Measurements from ENCODE around the gene CHAC1.

CHAC1 gene

DNA sequence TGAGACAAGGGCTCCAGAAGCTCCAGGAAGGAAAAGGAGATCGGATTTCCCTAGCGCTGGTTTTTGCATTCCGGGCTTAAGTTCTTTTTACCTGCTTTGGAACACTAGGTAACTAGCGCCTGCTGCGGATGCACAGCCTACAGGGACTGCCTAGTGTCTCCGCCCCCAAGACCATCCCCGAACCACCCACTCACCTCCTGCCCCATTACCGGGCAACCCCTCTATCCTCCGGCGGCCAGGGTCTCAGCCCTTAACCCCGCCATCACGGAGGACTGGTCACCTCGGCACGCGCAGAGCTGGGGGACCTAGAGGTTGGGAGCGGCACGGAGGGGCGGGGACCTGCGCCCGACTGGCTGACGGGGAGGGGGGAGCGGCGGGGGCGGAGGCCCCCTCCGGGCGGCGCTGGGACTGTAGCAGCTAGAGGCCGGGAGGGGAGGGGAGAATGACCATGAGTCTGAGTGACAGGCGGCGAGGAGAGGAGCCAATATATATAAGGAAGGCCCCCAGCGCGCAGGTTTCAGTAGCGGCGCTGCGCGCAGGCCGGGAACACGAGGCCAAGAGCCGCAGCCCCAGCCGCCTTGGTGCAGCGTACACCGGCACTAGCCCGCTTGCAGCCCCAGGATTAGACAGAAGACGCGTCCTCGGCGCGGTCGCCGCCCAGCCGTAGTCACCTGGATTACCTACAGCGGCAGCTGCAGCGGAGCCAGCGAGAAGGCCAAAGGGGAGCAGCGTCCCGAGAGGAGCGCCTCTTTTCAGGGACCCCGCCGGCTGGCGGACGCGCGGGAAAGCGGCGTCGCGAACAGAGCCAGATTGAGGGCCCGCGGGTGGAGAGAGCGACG, 24.2 kb upstream of the CHAC1 start, which contains the start of gene DLL4:
Gene DLL4 (plus strand): TSS at position 520 of the 839 bp plus-strand sequence. CDS start 329 bp downstream, outside the sequence.
- Mint-ChIP-seq H3K27me3 (ENCODE audit: low read depth) (peaks cover 75% of the 10 kb centered on the region), H3K4me1 (ENCODE audit: low read depth) (peaks cover 30% of the 10 kb centered on the region)
- peak; percentile 38 for DNase-seq (ENCODE audit: low spot score)

DNA sequence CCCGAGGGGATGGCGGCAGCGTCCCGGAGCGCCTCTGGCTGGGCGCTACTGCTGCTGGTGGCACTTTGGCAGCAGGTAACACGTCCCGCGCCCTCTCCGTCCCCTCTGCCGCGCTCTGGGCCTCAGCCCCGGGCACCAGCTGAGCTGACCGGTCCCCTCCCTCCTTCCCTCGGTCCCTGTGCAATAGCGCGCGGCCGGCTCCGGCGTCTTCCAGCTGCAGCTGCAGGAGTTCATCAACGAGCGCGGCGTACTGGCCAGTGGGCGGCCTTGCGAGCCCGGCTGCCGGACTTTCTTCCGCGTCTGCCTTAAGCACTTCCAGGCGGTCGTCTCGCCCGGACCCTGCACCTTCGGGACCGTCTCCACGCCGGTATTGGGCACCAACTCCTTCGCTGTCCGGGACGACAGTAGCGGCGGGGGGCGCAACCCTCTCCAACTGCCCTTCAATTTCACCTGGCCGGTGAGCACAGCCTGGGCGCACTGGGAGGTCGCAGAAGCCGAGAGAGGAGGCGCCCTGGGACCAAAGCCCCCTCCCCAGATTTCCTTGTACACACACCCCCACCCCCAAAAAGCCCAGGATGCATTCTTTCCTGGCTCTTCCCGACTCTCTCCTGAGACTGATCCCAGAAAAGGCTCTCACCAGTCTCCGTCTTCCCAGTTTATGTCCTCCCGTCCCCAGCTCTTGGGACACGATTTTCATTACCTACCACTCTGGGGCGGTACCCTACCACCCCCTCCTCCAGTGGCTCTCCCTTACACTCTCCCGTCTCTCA, 23.4 kb upstream of the CHAC1 start:
- Mint-ChIP-seq H3K9me3 (no peaks in the 10 kb centered on the region), H3K27me3 (ENCODE audit: low read depth) (peaks cover 69% of the 10 kb centered on the region), H3K4me1 (ENCODE audit: low read depth) (peaks cover 30% of the 10 kb centered on the region), H3K27ac (peak overlapping the region; percentile 50), H3K36me3 (ENCODE audit: low read depth) (no peaks in the 10 kb centered on the region), H3K4me3 (peak overlapping the region; percentile 79)
- DNase-seq (ENCODE audit: low spot score), result no peak

More for the DNA sequence above, 24.2 kb upstream of the CHAC1 start, which contains the start of gene DLL4:
- Mint-ChIP-seq H3K36me3 (ENCODE audit: low read depth) (no peaks in the 10 kb centered on the region), H3K9me3 (no peaks in the 10 kb centered on the region), H3K27ac (peak within 1 kb of the TSS; percentile 50), H3K4me3 (peak within 1 kb of the TSS; percentile 79)

DNA sequence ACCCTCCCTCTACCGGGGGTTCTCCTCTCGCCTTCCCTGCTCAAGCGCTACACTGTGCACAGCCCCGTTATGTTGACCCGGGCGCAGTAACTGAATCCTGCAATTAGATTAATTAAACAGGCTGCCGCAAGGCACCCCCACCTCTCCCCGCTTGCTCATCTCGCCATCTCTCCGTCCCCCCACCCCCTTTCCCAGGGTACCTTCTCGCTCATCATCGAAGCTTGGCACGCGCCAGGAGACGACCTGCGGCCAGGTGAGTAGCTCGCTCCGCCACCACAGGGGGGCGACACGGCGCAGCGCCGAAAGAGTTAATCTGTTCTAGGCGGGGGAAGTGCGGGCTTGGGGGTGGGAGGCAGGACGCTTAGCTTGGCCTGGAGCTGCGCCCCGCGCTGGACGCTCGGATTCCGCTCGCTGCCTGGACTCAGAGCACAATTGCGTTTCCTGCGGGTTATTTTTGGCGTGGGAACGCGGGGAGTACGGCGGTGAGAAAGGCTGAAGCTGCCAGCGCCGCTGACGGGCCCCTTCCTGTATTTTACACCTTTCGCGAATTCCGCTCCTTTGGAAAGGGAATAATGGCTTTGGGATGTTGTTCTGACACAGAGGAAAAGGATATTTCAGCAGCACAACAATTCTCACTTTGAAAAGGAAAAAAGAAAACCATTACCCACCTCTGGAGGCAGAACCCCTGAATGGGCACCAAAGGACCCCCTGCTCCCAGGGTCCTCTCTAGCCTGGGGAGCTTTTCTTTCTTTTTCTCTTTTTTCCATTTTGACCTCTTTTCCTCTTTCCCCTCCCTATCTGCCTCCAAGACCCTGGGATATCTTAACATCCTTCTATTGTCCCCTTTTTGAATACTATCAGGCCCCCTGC, 22.6 kb upstream of the CHAC1 start:
- H3K9me3 Mint-ChIP-seq, result no peaks in the 10 kb centered on the region
- H3K4me1 Mint-ChIP-seq (ENCODE audit: low read depth), result peaks cover 30% of the 10 kb centered on the region
- peak overlapping the region; percentile 79 for H3K4me3 Mint-ChIP-seq
- DNase-seq (ENCODE audit: low spot score), result no peak
- peak overlapping the region; percentile 50 for H3K27ac Mint-ChIP-seq
- peaks cover 62% of the 10 kb centered on the region for H3K27me3 Mint-ChIP-seq (ENCODE audit: low read depth)
- H3K36me3 Mint-ChIP-seq (ENCODE audit: low read depth), result no peaks in the 10 kb centered on the region

DNA sequence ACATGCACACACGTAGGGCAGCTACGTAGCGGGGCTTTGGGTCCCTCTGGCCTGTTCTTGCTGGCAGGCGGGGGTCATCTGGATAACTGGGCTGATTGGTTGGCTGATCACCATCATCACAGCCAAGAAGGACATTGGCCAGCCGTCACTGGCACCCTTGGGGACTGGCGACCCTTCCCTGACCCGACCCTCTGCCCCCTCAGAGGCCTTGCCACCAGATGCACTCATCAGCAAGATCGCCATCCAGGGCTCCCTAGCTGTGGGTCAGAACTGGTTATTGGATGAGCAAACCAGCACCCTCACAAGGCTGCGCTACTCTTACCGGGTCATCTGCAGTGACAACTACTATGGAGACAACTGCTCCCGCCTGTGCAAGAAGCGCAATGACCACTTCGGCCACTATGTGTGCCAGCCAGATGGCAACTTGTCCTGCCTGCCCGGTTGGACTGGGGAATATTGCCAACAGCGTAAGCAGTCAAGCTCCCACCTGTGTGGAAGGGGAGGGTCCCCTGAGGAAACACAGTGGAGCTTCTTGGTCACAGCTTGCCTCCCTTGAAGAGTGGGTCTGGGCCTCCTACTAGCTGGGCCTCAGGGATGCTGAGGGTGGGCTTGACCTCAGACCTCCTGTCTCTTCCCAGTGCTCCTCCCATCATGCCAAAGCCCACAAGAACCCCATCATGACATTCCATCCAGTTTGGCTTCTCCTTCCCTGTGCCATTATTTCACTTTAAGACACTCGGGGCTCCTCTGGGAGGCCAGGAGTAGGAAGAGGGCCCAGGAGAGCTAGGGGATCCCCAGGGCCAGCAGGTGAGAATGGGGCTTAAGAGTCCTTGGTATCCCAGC, 21.8 kb upstream of the CHAC1 start:
- H3K27me3 Mint-ChIP-seq (ENCODE audit: low read depth), result peaks cover 58% of the 10 kb centered on the region
- no peak overlapping the region for H3K27ac Mint-ChIP-seq
- H3K4me1 Mint-ChIP-seq (ENCODE audit: low read depth), result peaks cover 30% of the 10 kb centered on the region
- H3K9me3 Mint-ChIP-seq, result no peaks in the 10 kb centered on the region
- no peaks in the 10 kb centered on the region for H3K36me3 Mint-ChIP-seq (ENCODE audit: low read depth)
- DNase-seq (ENCODE audit: low spot score), result no peak
- peak overlapping the region; percentile 79 for H3K4me3 Mint-ChIP-seq

DNA sequence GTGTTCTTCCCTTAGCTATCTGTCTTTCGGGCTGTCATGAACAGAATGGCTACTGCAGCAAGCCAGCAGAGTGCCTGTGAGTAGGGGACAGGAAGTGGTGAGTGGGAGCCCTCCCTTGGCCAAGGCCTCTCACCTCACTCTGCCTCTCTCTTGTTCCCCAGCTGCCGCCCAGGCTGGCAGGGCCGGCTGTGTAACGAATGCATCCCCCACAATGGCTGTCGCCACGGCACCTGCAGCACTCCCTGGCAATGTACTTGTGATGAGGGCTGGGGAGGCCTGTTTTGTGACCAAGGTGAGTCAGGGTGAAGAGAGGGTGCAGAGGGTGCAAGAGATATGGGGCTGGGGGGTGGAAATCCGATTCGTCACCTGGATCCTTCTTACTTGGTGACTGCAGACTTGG, 21.1 kb upstream of the CHAC1 start:
- Mint-ChIP-seq H3K4me1 (ENCODE audit: low read depth) (peaks cover 24% of the 10 kb centered on the region), H3K9me3 (no peaks in the 10 kb centered on the region), H3K27me3 (ENCODE audit: low read depth) (peaks cover 52% of the 10 kb centered on the region), H3K4me3 (no peak overlapping the region), H3K27ac (no peak overlapping the region), H3K36me3 (ENCODE audit: low read depth) (no peaks in the 10 kb centered on the region)
- DNase-seq (ENCODE audit: low spot score), result no peak

DNA sequence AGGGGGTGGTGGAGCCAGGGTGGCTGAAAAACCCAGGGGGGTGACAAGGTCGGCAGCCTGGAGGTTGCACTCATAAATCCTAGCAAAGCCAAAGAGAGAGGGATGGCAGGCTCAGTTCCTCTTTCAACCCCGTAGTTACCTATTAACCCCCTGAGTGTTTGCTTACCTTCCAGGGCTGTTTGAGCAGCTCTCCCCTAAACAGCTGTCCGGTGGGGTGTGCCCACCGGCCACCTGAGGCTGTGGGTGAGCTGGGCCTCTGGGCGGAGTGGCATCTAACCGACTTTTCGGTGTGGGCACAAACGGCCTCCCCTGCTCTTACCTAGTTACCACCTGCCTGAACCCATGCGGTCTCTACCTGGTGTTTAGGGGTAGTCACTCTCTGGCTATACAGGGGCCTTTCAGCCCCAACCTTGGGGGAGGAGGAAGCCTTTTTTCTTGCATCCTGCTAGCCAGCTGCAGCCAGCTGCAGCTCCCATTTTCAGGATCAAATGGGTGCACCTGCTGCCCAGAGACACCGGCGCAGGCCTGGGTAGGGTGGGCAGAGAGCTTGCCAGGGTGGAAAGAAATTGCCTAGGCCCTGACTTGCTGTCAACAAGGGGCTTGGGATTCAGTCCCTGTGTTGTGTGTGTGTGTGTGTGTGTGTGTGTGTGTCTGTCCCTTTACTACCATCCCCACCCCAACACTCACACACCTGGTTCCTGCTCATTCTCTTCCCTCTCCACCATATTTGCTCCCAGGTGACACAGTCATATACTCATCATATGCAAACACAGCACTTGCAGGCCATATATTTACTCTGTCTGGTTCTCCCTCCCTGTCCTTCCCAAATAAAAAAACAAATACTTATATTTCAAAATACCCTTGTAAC, 20.4 kb upstream of the CHAC1 start:
- H3K27me3 Mint-ChIP-seq (ENCODE audit: low read depth), result peaks cover 47% of the 10 kb centered on the region
- DNase-seq (ENCODE audit: low spot score), result no peak
- H3K4me3 Mint-ChIP-seq, result no peak overlapping the region
- no peaks in the 10 kb centered on the region for H3K9me3 Mint-ChIP-seq
- H3K27ac Mint-ChIP-seq, result no peak overlapping the region
- peaks cover 22% of the 10 kb centered on the region for H3K4me1 Mint-ChIP-seq (ENCODE audit: low read depth)
- H3K36me3 Mint-ChIP-seq (ENCODE audit: low read depth), result no peaks in the 10 kb centered on the region

DNA sequence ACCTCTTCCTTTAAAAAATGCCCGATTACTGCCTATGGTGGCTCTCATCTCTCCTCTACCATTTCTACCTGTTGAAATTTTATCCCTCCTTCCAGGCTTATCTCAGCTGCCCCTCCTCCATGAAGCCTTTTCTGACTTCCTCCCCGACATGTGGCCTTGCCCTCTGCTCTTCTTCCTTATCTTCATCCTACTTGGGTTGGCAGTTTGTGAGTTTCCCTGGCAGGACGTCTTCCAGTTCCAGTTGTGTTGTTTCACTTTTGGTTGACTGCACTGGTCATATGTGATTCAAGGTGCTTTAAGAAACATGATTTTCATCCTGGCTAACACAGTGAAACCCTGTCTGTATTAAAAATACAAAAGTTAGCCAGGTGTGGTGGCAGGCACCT, 19.8 kb upstream of the CHAC1 start:
- Mint-ChIP-seq H3K36me3 (ENCODE audit: low read depth) (no peaks in the 10 kb centered on the region), H3K27me3 (ENCODE audit: low read depth) (peaks cover 43% of the 10 kb centered on the region), H3K4me3 (no peak overlapping the region), H3K27ac (peak overlapping the region; percentile 2), H3K9me3 (no peaks in the 10 kb centered on the region), H3K4me1 (ENCODE audit: low read depth) (peaks cover 22% of the 10 kb centered on the region)
- DNase-seq (ENCODE audit: low spot score), result no peak

DNA sequence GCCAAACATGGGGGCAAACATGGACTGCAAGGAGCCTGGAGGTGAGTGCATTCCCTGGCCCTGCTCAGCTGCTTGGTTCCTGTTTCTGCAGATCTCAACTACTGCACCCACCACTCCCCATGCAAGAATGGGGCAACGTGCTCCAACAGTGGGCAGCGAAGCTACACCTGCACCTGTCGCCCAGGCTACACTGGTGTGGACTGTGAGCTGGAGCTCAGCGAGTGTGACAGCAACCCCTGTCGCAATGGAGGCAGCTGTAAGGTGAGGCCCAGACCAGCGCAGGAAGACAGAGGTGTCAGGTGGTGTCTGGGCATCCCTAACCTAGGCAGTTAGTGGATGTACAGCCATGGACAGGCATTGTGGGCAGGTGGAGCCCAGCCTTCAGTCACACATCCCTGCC, 18.8 kb upstream of the CHAC1 start:
- H3K27me3 Mint-ChIP-seq (ENCODE audit: low read depth), result peaks cover 33% of the 10 kb centered on the region
- peaks cover 15% of the 10 kb centered on the region for H3K4me1 Mint-ChIP-seq (ENCODE audit: low read depth)
- no peaks in the 10 kb centered on the region for H3K9me3 Mint-ChIP-seq
- no peaks in the 10 kb centered on the region for H3K36me3 Mint-ChIP-seq (ENCODE audit: low read depth)
- H3K27ac Mint-ChIP-seq, result no peak overlapping the region
- DNase-seq (ENCODE audit: low spot score), result no peak
- no peak overlapping the region for H3K4me3 Mint-ChIP-seq

DNA sequence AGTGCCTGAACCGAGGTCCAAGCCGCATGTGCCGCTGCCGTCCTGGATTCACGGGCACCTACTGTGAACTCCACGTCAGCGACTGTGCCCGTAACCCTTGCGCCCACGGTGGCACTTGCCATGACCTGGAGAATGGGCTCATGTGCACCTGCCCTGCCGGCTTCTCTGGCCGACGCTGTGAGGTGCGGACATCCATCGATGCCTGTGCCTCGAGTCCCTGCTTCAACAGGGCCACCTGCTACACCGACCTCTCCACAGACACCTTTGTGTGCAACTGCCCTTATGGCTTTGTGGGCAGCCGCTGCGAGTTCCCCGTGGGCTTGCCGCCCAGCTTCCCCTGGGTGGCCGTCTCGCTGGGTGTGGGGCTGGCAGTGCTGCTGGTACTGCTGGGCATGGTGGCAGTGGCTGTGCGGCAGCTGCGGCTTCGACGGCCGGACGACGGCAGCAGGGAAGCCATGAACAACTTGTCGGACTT, 17.0 kb upstream of the CHAC1 start:
- H3K27me3 Mint-ChIP-seq (ENCODE audit: low read depth), result peaks cover 17% of the 10 kb centered on the region
- DNase-seq (ENCODE audit: low spot score), result no peak
- no peak overlapping the region for H3K27ac Mint-ChIP-seq
- H3K9me3 Mint-ChIP-seq, result no peaks in the 10 kb centered on the region
- H3K4me1 Mint-ChIP-seq (ENCODE audit: low read depth), result peaks cover 13% of the 10 kb centered on the region
- H3K36me3 Mint-ChIP-seq (ENCODE audit: low read depth), result no peaks in the 10 kb centered on the region
- no peak overlapping the region for H3K4me3 Mint-ChIP-seq

DNA sequence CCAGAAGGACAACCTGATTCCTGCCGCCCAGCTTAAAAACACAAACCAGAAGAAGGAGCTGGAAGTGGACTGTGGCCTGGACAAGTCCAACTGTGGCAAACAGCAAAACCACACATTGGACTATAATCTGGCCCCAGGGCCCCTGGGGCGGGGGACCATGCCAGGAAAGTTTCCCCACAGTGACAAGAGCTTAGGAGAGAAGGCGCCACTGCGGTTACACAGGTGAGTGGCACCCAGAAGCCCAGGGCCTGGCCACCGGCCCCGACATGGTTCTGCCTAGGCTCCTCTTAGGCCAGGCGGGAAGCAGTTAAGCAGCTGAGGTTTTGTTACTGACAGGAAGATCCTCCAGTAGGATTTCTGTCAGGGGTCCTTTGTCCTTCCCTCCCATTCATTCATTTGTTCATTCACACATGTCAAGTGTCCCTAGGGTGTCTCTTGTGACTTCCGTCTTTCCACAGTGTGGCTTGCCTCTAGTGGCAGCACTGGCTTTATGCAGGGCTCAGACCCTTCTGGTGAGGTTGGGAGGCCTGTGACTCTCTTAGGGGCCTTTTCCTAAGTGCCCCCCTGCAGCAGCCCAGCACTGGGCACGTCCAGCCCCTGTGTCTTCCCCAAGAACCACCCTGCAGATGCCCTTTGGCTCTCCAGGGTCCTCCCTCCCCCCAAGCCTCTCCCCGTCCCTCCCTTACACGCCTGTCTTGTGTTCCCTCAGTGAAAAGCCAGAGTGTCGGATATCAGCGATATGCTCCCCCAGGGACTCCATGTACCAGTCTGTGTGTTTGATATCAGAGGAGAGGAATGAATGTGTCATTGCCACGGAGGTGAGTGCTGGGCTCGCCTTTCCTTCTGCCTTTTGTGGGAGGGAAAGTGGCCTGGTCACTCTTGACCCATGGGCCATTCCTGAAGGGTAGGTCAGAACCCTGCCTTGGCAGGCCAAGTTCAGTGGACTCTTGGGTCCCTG, 16.3 kb upstream of the CHAC1 start:
- DNase-seq (ENCODE audit: low spot score), result no peak
- Mint-ChIP-seq H3K27ac (no peak overlapping the region), H3K4me3 (no peak overlapping the region), H3K4me1 (ENCODE audit: low read depth) (peaks cover 13% of the 10 kb centered on the region), H3K9me3 (no peaks in the 10 kb centered on the region), H3K27me3 (ENCODE audit: low read depth) (peaks cover 10% of the 10 kb centered on the region), H3K36me3 (ENCODE audit: low read depth) (no peaks in the 10 kb centered on the region)

DNA sequence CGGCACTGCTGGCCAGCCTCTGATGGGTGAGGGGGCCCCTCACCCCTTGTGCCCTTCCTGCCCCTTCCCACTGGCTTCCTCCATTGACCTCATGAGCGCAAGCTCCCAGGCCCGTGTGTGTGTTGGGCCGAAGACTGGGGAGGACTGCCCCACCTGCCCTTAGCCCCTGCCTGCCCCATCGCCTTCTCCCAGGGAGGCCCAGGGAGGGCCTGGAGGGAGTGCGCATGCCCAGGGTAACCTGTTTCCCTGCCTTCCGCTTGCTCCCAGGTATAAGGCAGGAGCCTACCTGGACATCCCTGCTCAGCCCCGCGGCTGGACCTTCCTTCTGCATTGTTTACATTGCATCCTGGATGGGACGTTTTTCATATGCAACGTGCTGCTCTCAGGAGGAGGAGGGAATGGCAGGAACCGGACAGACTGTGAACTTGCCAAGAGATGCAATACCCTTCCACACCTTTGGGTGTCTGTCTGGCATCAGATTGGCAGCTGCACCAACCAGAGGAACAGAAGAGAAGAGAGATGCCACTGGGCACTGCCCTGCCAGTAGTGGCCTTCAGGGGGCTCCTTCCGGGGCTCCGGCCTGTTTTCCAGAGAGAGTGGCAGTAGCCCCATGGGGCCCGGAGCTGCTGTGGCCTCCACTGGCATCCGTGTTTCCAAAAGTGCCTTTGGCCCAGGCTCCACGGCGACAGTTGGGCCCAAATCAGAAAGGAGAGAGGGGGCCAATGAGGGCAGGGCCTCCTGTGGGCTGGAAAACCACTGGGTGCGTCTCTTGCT, 15.3 kb upstream of the CHAC1 start:
- no peaks in the 10 kb centered on the region for H3K9me3 Mint-ChIP-seq
- no peaks in the 10 kb centered on the region for H3K36me3 Mint-ChIP-seq (ENCODE audit: low read depth)
- peaks cover 17% of the 10 kb centered on the region for H3K4me1 Mint-ChIP-seq (ENCODE audit: low read depth)
- no peak for DNase-seq (ENCODE audit: low spot score)
- no peak overlapping the region for H3K27ac Mint-ChIP-seq
- H3K27me3 Mint-ChIP-seq (ENCODE audit: low read depth), result peaks cover 5% of the 10 kb centered on the region
- no peak overlapping the region for H3K4me3 Mint-ChIP-seq
